ENCODE results near the gene ADGRD2.

Gene ADGRD2

GRCh38 chr9:124479947-124480620, 29.8 kb downstream of the ADGRD2 start:
- no peak for DNase-seq

- peak; percentile 58 for DNase-seq
Measured at GRCh38 chr9:124480621-124480981, 30.4 kb downstream of the ADGRD2 start.

GRCh38 chr9:124481115-124481514, 30.9 kb downstream of the ADGRD2 start:
- no peak for DNase-seq

GRCh38 chr9:124482431-124483031, 32.3 kb downstream of the ADGRD2 start:
- no peak for DNase-seq

GRCh38 chr9:124483481-124483880, 33.2 kb downstream of the ADGRD2 start:
- DNase-seq: no peak

- DNase-seq: no peak
Measured at GRCh38 chr9:124485201-124485600, 35.0 kb downstream of the ADGRD2 start.

GRCh38 chr9:124485936-124486335, 35.7 kb downstream of the ADGRD2 start:
- DNase-seq: no peak

- no peak for DNase-seq
Measured at GRCh38 chr9:124486778-124487259, 36.6 kb downstream of the ADGRD2 start.

- DNase-seq: peak; percentile 64
Measured at GRCh38 chr9:124487260-124488182, 37.3 kb downstream of the ADGRD2 start.

GRCh38 chr9:124488641-124489210, 38.5 kb downstream of the ADGRD2 start:
- DNase-seq: no peak

- DNase-seq: no peak
Measured at GRCh38 chr9:124489222-124489621, 39.0 kb downstream of the ADGRD2 start.

GRCh38 chr9:124490004-124490403, 39.8 kb downstream of the ADGRD2 start:
- no peak for DNase-seq

GRCh38 chr9:124491049-124491975, 41.1 kb downstream of the ADGRD2 start:
- no peak for DNase-seq

GRCh38 chr9:124492818-124493217, 42.6 kb downstream of the ADGRD2 start:
- no peak for DNase-seq

- DNase-seq: no peak
Measured at GRCh38 chr9:124493218-124493617, 43.0 kb downstream of the ADGRD2 start.

- DNase-seq: no peak
Measured at GRCh38 chr9:124493794-124494479, 43.7 kb downstream of the ADGRD2 start.

GRCh38 chr9:124495126-124496074, 45.1 kb downstream of the ADGRD2 start:
- DNase-seq: no peak

GRCh38 chr9:124496075-124496449, 45.8 kb downstream of the ADGRD2 start:
- DNase-seq: no peak

- no peak for DNase-seq
Measured at GRCh38 chr9:124496463-124496862, 46.2 kb downstream of the ADGRD2 start.

- DNase-seq: no peak
Measured at GRCh38 chr9:124497441-124497840, 47.2 kb downstream of the ADGRD2 start.
